Dedifferentiated amniotic fluid mesenchymal stem cell (primary cell): Measurements from ENCODE around the gene CKAP5.

ENCODE experiments used
- DNase-seq: peaks from one replicate; pipeline ENCODE4 v3.0.0-alpha.2; 2016; ENCODE audit errors: extremely low spot score

Gene CKAP5

GRCh38 chr11:46698597-46698996 lies 147.5 kb downstream of the CKAP5 start:
- DNase-seq, result no peak

GRCh38 chr11:46697723-46698122 lies 148.4 kb downstream of the CKAP5 start:
- no peak for DNase-seq

DNA sequence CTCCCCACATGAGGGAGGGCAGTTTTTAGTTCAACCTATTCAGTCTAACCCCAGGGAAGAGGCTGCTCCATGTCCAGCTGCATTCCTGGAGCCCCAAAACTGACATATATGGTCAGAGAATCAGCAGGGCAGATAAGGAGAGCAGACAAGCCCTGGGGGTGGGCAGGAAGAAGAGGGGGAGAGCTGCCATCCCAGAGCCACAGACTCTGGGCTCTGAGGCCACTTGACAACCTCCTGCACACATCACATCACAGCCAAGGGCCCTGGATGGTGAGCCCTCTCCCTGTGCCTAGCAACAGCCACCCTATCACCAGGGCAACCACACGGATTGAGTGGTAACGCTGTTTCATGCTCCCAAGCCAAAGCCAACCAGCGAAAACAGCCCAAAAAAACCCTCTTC lies 148.8 kb downstream of the CKAP5 start:
- DNase-seq, result no peak

GRCh38 chr11:46696212-46696558 lies 149.9 kb downstream of the CKAP5 start:
- DNase-seq, result no peak

- no peak for DNase-seq
Measured at GRCh38 chr11:46695345-46696211, 150.5 kb downstream of the CKAP5 start.

- DNase-seq, result no peak
Measured at GRCh38 chr11:46694607-46695006, 151.5 kb downstream of the CKAP5 start.

DNA sequence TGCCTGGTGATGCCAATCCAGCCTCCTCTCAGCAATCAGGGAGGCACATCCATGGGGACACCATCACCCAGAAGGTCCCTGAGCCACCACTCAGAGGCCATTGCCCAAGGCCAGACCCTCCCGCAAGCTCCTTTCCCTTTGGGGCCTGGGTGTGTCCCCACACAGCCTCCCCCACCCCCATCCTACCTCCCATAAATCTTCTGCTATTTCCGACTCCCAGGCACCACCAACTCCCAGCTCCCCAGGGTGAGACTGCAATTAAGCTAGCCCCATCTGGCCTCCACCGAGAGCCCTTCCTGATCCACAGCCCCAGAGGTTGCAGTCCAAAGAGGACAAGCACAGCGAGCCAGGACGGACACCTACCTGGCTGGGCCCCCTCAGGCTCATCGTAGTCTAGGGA lies 152.0 kb downstream of the CKAP5 start:
- no peak for DNase-seq

DNA sequence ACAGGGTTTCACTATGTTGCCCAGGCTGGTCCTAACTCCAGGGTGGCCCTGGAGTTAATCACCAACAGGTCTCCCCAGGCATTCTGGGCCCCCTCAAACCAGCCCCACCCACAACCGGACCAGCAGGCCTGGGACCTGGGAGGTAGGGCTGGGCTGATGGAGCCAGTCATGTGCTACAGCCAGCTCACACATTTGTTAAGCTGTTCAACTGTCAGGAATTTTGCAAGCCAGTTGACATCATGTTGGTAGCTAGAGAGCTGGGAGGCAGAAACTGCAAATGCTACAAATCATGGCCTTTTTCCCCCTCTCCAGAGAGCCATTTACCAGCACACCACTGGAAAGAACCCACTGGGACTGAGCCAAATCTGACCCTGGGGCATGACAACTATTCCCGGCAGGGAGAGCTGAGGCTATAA lies 152.5 kb downstream of the CKAP5 start:
- no peak for DNase-seq
